ENCODE results near the gene CHST11.

GRCh38 chr12:104468371-104468770 is 11.6 kb downstream of the CHST11 start:
- TF ChIP-seq CTCF (conservative IDR thresholded peaks at IDR 0.05; ENCODE audit: low read depth, low read length) (no peak), EZH2 (IDR thresholded peaks at IDR 0.05; ENCODE audit: borderline replicate concordance, low read depth, low read length, poor library complexity, severe bottlenecking) (no peak)

All from A673 (cell line).